GM18873 (cell line): ENCODE data around the gene APMAP.
"Not testable (repeated sequence)": the region's sequence is repeated elsewhere in the genome, so short reads cannot be mapped to it uniquely, and the experiment has no call there.

Experiments used
- ATAC-seq: cut with Tn5 transposase; IDR thresholded peaks from one replicate; pipeline ENCODE4 v1.9.1; 2021; ENCODE audit warnings: mild to moderate bottlenecking, moderate library complexity, moderate number of reproducible peaks; ENCODE audit not compliant: unreplicated experiment, low FRiP score

The APMAP gene

GRCh38 chr20:24936526-24937407, 55.8 kb downstream of the APMAP start:
- ATAC-seq = no peak

DNA sequence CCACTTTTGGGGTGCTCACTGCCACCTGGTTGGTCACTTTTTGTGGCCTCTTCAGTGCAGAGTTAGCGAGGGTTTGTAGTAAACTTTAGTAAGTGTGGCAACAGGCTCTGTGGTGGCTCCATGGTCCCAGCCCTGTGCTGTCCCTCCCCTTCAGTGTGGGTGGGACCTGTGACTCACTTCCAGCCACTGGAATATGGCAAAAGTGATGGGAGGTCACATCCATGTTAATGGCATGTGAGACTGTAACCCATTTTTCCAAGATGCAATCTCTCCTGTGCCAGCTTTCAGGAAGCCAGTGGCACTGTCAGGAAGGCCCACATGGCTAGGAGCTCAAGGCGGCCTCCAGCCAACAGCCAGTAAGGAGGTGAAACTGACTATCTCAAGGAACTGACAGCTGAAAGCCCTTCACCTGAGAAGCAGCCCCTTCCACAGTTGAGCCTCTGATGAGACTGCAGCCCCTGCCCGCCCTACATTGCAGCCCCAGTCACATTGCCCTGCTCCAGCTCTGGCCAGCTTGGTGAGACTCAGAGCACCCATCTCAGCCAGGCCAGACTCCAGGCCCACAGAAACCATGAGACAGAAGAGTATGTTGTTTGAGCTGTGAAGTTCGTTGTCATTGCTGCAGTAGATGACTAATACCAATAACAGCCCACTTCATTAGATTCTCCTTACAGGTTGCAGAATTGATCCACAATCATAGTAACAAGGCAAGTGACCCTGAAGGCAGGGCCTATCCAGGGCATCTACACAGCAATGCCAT, 56.6 kb downstream of the APMAP start:
- ATAC-seq = no peak

DNA sequence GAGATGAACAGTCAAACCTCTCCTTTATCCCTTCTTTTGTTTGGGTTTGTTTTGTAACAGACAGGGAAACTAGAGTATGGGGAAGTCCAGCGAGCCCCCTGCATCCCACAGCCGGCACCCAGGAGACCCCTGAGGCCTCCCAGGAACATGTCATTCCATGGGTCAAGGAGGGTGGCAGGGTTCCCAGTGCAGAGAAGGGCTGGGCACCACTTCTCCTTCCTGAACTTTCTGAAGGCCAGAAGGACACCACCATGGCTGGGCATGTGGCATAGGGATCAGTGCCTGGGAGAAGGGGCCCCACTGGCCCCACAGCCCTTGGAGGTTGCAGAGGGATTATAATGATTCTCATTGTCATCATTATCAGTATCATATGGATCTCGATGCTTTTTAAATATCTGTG, 57.4 kb downstream of the APMAP start:
- no peak for ATAC-seq

- ATAC-seq = no peak
These were observed 57.8 kb downstream of the APMAP start for GRCh38 chr20:24934716-24935115.

DNA sequence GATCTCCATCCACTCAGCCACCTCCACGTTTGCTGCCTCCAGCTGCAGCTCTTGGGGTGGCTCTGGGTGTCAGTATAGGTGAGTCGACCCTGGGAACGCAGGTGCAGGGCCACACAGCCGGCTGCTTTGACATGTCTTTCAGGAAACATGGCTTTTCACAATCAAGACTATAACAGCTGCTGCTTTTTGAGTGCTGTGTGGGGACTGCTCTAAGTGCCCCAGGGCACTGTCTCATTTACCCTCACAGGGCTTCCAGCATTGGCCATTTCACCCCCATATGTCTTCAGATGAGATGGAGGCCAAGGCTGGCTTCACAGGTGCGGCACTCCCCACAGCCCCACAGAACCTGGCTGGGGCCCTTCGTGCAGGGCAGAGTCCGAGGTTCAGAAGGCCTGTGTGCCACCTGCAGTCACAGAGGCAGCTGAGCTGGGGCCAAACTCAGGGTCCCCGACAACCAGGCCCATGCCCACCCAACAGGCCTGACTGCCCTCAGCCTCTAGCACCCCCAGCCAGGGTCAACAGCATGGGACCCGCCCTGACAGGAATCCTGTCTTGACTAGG, 58.4 kb downstream of the APMAP start:
- ATAC-seq = no peak

- ATAC-seq = no peak
These were observed 59.2 kb downstream of the APMAP start for GRCh38 chr20:24933266-24933908.

DNA sequence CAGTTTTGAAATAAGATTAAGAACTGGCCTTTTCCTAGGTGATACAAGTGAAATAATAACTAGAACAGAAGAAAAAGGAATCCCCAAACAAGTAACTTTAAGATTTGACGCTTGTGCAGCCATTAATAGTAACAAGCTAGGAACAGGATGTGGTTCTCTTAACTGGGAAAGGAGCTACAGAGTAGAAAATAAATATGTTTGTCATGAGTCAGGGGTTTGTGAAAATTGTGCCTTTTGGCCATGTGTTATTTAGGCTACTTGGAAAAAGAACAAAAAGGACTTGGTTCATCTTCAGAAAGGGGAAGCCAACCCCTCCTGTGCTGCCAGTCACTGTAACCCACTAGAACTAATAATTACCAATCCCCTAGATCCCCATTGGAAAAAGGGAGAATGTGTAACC, 60.7 kb downstream of the APMAP start:
- ATAC-seq = not testable (repeated sequence)

DNA sequence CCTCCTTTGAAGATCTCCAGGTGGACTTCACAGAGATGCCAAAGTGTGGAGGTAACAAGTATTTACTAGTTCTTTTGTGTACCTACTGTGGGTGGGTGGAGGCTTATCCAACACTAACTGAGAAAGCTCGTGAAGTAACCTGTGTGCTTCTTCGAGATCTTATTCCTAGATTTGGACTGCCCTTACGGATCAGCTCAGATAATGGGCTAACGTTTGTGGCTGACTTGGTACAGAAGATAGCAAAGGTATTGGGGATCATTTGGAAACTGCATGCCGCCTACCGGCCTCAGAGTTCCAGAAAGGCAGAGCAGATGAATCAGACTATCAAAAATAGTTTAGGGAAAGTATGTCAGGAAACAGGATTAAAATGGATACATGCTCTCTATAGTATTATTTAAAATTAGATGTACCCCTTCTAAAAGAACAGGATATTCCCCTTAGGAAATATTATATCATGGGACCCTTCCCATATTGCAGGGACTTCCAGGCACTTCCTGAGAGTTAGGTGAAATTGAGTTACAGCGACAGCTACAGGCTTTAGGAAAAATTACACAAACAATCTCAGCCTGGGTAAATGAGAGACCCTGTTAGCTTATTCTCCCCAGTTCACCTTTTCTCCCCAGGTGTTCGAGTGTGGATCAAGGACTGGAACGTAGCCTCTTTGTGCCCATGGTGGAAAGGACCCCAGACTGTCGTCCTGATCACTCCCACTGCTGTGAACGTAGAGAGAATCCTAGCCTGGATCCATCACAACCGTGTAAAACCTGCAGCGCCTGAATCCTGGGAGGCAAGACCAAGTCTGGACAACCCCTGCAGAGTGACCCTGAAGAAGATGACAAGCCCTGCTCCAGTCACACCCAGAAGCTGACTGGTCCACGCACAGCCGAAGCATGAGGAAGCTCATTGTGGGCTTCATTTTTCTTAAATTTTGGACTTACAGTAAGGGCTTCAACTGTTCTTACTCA, 61.5 kb downstream of the APMAP start:
- ATAC-seq = not testable (repeated sequence)

DNA sequence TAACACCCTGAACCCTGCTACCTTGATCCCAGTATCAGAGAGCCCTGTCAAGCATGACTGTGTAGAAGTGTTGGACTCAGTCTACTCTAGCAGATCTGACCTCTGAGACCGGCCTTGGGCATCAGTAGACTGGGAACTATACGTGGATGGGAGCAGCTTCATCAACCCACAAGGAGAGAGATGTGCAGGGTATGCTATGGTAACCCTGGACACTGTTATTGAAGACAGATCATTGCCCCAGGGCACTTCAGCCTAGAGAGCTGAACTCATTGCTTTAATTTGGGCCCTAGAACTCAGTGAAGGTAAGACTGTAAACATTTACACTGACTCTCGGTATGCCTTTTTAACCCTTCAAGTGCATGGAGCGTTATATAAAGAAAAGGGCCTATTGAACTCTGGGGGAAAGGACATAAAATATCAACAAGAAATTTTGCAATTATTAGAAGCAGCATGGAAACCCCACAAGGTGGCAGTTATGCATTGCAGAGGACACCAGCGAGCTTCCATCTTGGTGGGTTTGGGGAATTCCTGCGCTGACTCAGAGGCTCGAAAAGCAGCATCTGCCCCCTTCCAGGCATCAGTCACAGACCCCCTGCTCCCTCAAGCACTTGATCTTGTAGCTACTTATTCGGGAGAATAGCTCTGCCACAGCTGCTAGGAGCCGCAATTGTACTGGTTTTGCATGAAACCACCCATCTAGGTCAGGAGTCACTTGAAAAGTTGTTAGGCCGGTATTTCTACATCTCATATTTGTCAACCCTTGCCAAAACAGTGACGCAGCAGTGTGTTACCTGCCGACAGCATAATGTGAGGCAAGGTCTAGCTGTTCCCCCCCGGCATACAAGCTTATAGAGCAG, 62.5 kb downstream of the APMAP start:
- ATAC-seq = not testable (repeated sequence)

DNA sequence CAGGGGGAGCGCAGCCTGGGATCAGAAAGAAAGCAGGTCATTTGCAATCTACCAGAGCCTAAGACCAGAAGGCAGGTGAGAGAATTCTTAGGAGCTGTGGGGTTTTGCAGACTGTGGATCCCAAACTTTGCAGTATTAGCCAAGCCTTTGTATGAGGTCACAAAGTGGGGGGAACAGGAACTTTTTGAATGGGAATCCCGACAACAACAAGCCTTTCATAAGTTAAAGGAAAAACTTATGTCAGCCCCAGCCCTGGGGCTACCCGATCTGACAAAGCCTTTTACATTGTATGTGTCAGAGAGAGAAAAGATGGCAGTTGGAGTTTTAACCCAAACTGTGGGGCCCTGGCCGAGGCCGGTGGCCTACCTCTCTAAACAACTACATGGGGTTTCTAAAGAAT, 63.3 kb downstream of the APMAP start:
- not testable (repeated sequence) for ATAC-seq

DNA sequence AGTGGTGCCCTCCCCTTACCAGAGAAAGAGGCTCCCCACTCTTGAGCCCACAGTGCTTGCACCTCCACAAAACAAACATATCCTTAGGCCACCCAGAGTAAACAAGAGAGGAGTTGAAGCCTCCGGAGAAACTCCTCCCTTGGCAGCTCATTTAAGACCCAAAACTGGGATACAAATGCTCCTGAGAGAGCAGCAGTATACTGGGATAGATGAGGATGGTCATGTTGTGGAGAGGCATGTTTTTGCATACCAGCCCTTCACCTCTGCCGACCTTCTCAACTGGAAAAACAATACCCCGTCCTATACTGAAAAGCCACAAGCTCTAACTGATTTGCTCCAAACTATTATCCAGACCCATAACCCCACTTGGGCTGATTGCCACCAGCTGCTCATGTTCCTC, 71.8 kb downstream of the APMAP start:
- ATAC-seq = not testable (repeated sequence)

GRCh38 chr20:24919665-24920064, 72.9 kb downstream of the APMAP start:
- ATAC-seq = not testable (repeated sequence)

GRCh38 chr20:24918579-24919566, 73.7 kb downstream of the APMAP start:
- ATAC-seq = no peak

DNA sequence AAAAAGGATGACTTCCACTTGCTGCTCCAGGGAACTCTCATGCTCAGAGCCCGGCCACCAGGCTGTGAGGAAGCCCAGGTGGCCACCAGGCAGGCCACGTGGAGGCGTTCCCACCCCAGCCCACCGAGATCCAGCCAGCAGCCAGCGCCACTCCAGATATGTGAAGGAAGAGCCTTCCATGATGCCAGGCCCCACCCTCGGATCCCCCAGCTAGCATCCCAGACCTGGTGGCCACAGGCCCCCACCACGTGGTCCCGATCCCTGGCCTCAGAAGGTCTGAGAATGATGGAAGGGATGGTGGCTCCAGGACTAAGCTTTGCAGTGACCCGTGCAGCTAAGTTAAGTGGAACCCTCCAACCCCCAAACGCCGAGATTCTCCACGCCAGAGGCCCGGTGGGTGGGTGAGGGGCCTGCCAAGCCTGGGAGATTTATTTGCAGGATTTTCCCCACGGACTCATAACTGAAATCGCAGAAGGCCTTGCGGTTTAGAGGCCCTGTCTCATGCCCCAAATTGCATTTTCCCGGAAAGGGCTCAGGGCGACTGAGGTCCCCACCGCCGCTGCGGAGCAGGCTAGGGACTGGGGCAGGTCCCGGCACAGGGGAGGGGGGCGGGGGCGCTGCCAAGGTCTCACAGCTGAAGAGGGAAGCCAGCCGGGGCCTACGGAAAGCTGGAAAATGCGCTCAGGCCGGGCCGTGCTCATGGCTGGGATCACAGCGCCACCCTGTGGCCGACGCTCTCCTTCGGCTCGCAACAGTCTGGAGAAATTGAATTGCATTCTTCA, 74.6 kb downstream of the APMAP start:
- ATAC-seq = no peak

GRCh38 chr20:24917056-24917455, 75.5 kb downstream of the APMAP start:
- ATAC-seq = no peak

DNA sequence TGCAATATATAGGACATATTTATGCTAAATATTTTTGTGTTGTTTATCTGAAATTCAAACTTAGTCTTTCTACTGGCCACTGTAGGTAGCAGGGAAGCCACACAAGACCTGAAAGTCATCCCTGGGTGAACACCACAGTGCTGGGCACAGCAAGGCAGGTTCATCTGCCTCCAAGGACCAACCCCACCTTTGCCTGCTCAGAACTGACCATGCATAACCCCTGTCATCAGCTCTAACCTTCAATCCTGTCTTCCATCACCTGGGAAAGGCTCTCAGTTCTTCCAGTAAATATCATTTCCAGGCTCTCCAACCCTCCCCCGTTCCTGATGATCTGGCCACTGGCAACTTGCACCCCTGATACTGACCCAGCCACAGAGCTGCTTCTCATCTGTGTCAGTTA, 76.1 kb downstream of the APMAP start:
- ATAC-seq = no peak

- no peak for ATAC-seq
These were observed 76.7 kb downstream of the APMAP start for GRCh38 chr20:24915892-24916291.
